ENCODE data around the gene LIN28A. TPM values are rescaled to one million over a fixed set of nuclear protein-coding genes. Genes with fewer than 3 reads are reported as not detected.

Gene LIN28A
- total and polyA plus RNA-seq, 2 donors (not counting 1 experiment from before 2014, with no cell fraction given): not detected

- CTCF ChIA-PET: no interaction called here
- POLR2A ChIA-PET: no interaction called here
Measured at GRCh38 chr1:26452459-26453183, 42.0 kb downstream of the LIN28A start.

More at GRCh38 chr1:26452459-26453183, 42.0 kb downstream of the LIN28A start:
- H3K27me3 ChIP-seq (replicated peaks in 1 of 4; ENCODE audit: control extremely low read depth in 1 of 4, control insufficient read depth in 3 of 4, insufficient read depth in 4 of 4, low read length in 3 of 4): no peaks in the 10 kb centered on the region
- H2AFZ ChIP-seq (ENCODE audit: insufficient read depth, low read depth, low read length, poor library complexity, severe bottlenecking): no peak overlapping the region
- no peak for DNase-seq
- no peaks in the 10 kb centered on the region for H4K20me1 ChIP-seq (ENCODE audit: control insufficient read depth, insufficient read depth, low read length, poor library complexity, severe bottlenecking)
- Mint-ChIP-seq H3K4me1 (peaks cover 3% of the 10 kb centered on the region), H3K27ac (no peak overlapping the region), H3K27me3 (no peaks in the 10 kb centered on the region), H3K4me3 (no peak overlapping the region), H3K9me3 (ENCODE audit: insufficient read depth) (no peaks in the 10 kb centered on the region)
- ATAC-seq (ENCODE audit: low read depth): no peak
- peaks cover 2% of the 10 kb centered on the region in 2 donors for H3K4me1 ChIP-seq (ENCODE audit: control insufficient read depth in 2 of 2, insufficient read depth in 2 of 2, low read length in 2 of 2)
- intact Hi-C loops (cut with micrococcal nuclease): no loop called here
- TF ChIP-seq EZH2 (IDR thresholded peaks at IDR 0.05; ENCODE audit: borderline replicate concordance, insufficient read depth, low read depth, low read length, poor library complexity, severe bottlenecking): no peak
- TF ChIP-seq CTCF (IDR thresholded peaks at IDR 0.05): no peak
- WGBS (ENCODE audit: insufficient coverage): 100% methylated on average over 4 of the region's 5 CpGs
- H3K9ac ChIP-seq (ENCODE audit: low read length): no peak overlapping the region
- no peaks in the 10 kb centered on the region for H3K9me3 ChIP-seq (ENCODE audit: control extremely low read depth in 1 of 3, control insufficient read depth in 2 of 3, insufficient read depth in 1 of 3, low read length in 2 of 3)
- H3K4me3 ChIP-seq (ENCODE audit: control extremely low read depth in 1 of 5, extremely low read depth in 1 of 5, insufficient read depth in 1 of 5, low read depth in 2 of 5, low read length in 4 of 5): no peak overlapping the region
- H3K36me3 ChIP-seq (replicated peaks in 1 of 2; ENCODE audit: control extremely low read depth in 1 of 2, control insufficient read depth in 1 of 2, extremely low read depth in 1 of 2, insufficient read depth in 2 of 2, low read length in 1 of 2): peaks cover 5 to 15% of the 10 kb centered on the region in 2 experiments
- no peak overlapping the region for H3K27ac ChIP-seq (ENCODE audit: low read length in 2 of 2)
- H3K4me2 ChIP-seq (replicated peaks; ENCODE audit: low read depth, low read length, poor library complexity, severe bottlenecking): no peak overlapping the region
- H3K79me2 ChIP-seq (ENCODE audit: control insufficient read depth, insufficient read depth, low read length): no peaks in the 10 kb centered on the region

All from B cell (primary cell).